NCI-H187 treated with DMSO at 0.1 percent for 48 hours (cell line): ENCODE results near the gene CCDC141.

Source experiments
- DNase-seq: peaks from one replicate; lab custom pipeline; 2025; lab: John Stamatoyannopoulos, UW

Gene CCDC141

GRCh38 chr2:178827739-178828485, 222.0 kb downstream of the CCDC141 start:
- no peak for DNase-seq

GRCh38 chr2:178827111-178827510, 222.8 kb downstream of the CCDC141 start:
- DNase-seq = no peak

GRCh38 chr2:178825183-178825582, 224.8 kb downstream of the CCDC141 start:
- DNase-seq = no peak

DNA sequence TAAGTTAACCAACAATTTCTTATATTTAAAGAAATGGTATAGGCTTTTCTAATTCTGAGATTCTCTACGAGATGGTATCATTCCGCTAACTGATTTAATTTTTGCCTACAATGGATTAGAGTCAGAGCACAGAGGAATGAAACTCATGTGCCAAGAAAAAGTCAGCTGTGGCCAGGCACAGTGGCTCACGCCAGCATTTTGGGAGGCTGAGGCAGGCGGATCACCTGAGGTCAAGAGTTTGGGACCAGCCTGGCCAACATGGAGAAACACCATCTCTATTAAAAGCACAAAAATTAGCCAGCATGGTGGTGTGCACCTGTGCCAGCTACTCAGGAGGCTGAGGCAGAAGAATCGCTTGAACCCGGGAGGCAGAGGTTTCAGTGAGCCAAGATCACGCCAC, 225.8 kb downstream of the CCDC141 start:
- no peak for DNase-seq

DNA sequence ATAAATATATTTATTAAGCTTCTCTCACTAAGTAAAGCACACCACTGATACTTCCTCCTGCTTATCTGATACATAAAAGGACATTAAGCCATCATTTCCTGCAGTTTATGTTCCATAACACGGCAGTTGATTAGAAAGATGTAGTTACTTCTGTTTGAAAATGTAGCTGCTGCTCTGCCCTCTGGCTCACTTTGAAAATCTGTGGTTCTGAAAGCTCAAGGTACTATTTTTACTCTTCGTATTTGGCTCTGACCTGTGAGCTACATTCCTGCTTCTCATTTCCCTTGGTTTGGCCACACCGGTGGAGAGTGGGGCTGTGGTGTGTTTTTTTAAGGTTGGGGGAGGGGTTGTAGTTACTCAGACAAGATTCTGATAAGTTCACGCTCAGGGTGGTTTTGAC, 229.9 kb downstream of the CCDC141 start:
- DNase-seq = no peak

GRCh38 chr2:178819147-178819875, 230.6 kb downstream of the CCDC141 start:
- no peak for DNase-seq

DNA sequence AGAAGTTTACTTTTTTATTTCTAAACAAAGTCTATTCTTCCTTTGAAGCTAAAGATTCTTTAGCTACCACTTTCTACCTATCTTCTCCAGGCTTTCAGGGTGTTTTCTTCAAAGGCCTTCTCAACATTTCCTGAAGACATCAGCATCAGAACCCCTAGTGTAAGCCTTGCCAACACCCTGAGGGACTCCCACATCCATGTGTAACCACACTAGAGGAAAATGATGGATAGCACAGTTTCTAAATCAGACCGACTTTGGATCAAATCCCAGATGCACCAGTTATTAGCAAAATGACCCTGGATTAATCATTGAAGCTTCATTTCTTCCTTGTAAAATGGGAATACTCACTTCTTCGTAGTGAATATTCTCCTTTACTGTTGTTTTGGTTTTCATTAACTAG, 238.0 kb downstream of the CCDC141 start:
- DNase-seq = no peak

DNA sequence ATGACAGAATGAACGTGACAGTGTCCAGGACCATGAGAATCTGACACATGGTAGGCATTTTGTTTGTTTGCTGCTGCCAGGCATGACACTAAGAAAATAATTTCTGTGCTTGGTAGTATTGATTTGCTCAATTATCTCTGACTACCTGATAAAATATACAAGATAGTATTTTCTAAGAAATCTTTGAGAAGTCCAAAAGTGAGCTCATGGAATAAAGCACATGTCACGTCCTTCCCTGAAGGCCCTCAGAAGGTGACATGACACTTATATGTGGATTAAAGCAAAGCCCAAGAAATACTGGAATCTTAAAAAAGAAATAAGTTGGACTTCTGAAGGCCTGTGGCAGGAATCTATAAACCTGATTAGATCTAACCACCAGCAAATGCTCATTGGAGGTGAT, 238.9 kb downstream of the CCDC141 start:
- no peak for DNase-seq

DNA sequence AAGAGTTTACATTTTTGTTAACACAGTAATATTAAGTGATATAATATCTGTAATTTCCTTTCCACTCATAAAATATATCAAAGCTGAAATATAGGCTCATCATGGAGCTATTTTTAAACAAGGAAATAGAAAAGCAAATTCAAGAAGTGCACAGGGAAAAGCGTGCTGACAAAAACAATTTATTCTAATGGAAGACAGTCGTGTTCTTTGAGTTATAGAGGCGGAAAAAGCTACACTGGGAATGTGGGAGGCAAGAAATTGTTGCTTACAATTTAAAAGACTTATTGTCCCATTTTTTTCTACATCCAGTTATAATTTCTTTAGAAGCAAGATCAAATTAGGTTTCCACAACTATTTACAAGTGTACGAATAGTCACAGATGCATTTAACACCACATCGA, 239.5 kb downstream of the CCDC141 start:
- DNase-seq = no peak

DNA sequence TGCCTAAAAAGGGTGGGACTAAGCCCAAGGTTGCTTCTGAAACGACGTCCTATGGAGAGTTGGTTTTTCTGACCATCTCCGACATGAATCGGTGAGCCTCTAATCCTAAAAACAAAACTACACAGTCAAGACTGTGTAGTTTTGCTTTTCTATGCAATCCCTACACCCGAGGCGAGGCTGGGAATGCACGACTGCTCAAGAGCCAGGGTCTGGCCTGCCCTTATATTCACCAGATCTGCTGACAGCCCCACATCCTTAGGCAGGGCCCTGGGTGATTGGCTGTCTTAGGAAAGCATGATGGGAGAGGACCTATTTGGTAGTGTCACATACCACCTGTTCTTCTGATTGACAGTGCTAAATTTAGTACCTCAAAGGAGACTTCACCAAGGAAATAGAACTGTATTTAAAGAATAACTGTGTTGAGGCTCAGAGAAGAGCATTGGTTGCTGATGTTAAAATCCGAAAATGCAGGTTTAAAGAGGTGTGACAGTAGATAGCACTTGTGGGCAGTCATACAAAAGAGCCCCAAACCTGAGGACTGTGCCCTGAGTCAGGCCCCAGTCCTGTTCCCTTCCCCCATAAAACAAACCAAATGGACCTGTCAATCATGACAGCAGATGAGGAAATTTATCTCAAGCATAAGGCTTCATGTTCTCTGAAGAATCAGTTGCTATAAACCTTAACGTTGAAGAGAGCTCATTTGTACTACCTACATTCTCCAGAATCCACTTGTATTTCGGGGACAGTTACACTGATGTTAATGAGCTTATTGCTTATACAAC, 242.5 kb downstream of the CCDC141 start, which contains the start of gene TTN:
Gene TTN, minus strand, starts transcription at position 197 of the 782 bp plus-strand sequence. CDS start 2,781 bp downstream, outside the sequence.
- no peak for DNase-seq

DNA sequence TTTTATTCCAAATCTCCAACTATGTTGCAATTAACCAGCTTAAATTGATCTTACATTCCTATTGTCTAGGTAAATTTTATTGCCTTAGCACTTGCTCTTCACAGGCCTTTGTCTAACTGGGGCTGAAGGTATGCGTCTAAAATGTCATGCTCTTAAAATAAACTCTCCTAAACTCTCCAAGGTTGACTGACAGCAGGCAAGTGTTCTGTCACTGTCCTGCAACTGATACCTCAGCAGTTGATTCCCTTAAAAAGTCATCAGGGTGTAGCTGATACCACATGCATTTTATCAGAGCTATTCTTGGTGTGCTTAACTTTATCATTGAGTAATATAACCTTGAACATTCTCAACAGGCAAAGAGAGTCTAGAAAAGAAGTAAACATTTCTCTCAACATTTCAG, 243.4 kb downstream of the CCDC141 start:
- DNase-seq = no peak

DNA sequence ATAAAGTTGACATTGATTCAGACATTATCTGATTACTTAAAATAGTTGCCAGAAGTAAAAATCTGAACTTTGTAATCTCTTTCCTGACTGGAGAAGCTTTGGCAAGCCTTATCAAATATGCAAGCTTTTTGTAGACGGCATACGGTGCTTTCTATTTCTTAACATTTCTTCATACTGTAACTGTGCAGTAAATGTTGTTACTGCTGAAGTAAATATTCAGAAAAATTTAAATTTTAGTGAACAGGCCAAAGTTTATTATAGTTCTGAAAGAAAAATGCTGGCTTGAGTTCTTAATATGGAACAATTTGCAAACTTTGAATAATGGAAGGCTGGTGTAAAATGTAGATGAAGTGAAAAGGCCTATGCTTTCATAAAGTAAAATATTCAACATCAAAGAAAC, 244.5 kb downstream of the CCDC141 start:
- no peak for DNase-seq

DNA sequence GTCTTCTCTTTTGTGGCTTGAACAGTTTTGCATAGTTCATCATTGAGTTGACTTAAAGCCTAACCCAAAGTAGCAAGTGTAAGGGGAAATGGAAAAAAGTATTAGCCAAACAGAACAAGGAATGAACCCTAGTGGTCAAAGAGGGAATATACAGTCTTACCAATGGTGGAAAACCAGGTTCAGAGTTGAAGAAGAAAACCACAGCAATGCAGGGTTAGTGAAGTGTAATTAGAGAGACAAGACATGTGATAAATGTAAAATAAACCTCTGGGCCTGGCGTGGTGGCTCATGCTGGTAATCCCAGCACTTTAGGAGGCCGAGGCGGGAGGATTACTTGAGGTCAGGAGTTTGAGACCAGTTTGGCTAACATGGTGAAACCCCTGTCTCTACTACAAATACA, 245.1 kb downstream of the CCDC141 start:
- DNase-seq = no peak

- DNase-seq = no peak
Measured at GRCh38 chr2:178800510-178800909, 249.4 kb downstream of the CCDC141 start.

- no peak for DNase-seq
Measured at GRCh38 chr2:178799305-178799704, 250.6 kb downstream of the CCDC141 start.

DNA sequence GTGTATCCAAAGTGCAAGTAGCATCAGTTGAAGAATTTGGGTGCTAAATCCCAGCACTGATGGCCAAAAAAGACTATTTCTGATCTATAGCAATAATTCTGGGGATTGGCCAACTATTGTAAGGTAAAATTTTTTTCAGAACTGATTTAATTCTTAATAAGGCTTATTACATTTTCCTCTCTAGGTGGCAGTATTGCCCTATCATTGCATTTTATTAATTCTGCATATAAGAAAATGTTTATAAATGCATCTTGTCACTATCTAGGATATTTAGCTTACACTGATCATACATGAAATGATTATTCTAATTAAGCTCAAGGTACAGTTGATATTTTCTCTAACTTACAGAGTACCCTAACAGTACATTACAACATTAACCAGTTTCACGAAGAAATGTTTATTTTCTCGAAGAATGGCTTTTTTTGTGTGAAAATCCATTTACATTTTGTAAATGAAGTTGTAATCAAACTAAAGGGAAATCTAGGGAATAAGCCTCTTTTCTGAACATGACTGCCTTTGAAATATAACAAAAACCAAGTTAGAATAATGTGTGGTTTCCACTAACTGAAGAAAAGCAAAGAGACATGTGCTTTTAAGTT, 253.8 kb downstream of the CCDC141 start:
- no peak for DNase-seq

- no peak for DNase-seq
Measured at GRCh38 chr2:178787934-178788333, 262.0 kb downstream of the CCDC141 start.

- no peak for DNase-seq
Measured at GRCh38 chr2:178787155-178787554, 262.8 kb downstream of the CCDC141 start.

GRCh38 chr2:178783889-178784288, 266.0 kb downstream of the CCDC141 start:
- DNase-seq = no peak

DNA sequence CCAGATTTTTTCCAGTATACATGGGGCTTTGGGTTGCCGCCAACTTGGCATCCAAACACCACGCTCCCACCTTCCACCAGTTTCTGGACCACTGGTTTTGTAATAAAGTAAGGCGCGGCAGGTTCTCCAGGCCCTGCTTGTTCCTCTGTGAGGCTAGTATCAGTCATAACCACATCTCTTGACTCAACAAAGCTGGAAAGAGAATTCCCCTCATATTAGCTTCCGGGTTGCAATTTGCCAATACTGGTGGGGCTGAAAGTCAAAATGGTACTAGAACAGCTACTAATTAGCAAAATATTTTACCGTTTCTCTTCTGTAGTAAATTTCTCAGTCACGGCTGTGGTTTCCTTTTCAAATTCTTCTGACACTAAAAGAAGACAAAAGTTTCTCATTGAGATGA, 267.7 kb downstream of the CCDC141 start:
- DNase-seq = no peak
